Jurkat, Clone E6-1 (cell line): ENCODE measurements around the gene ABCA1.
"Not testable (repeated sequence)": the region's sequence is repeated elsewhere in the genome, so short reads cannot be mapped to it uniquely, and the experiment has no call there.

Source experiments
- DNase-seq: peaks from one replicate; pipeline ENCODE4 v3.0.0-alpha.2; 2011; ENCODE audit warnings: low read depth, low spot score
- H3K4me3 ChIP-seq: 2 replicates; pipeline ENCODE4 v1.5.1; 2011; ENCODE audit warnings: mild to moderate bottlenecking, low read length, control low read depth, moderate library complexity

The ABCA1 gene

GRCh38 chr9:104783588-104783987 is 144.4 kb downstream of the ABCA1 start:
- no peak for DNase-seq
- no peak overlapping the region for H3K4me3 ChIP-seq

DNA sequence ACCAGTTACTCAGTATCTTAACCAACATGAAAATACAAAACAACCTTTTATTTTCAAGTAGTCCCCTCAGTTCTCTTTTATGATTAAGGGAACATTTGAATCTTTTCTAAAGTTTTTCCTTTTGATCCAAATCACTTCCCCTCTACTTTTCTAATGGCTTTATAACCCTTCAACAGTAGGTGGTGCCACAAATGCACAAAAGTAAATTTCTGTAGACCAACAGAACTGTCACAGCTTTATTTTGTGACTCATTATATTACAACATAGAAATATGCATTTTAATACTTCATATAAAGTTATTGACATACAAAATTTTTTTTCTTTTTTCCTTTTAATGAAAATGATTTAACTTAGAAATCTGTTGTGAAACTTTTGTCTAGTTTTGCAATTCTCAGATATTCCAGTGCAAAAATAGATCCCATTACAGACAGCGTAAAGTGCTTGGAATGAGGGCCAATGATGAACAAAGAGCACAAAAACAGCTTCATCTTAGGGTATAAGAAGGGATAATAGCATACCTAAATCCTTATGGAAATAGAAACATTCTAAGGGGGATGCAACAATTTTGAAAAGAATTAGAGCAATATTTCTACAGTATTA is 147.1 kb downstream of the ABCA1 start:
- peak; percentile 32 for DNase-seq
- H3K4me3 ChIP-seq = no peak overlapping the region

GRCh38 chr9:104779946-104780535 is 147.9 kb downstream of the ABCA1 start:
- no peak for DNase-seq

GRCh38 chr9:104779334-104779733 is 148.6 kb downstream of the ABCA1 start:
- no peak for DNase-seq

More at GRCh38 chr9:104779946-104780535, 147.9 kb downstream of the ABCA1 start:
- no peak overlapping the region for H3K4me3 ChIP-seq

GRCh38 chr9:104778802-104779201 is 149.2 kb downstream of the ABCA1 start:
- DNase-seq = no peak
- no peak overlapping the region for H3K4me3 ChIP-seq

More at GRCh38 chr9:104779334-104779733, 148.6 kb downstream of the ABCA1 start:
- no peak overlapping the region for H3K4me3 ChIP-seq

GRCh38 chr9:104776797-104777196 is 151.2 kb downstream of the ABCA1 start:
- no peak overlapping the region for H3K4me3 ChIP-seq
- DNase-seq = no peak

- DNase-seq = no peak
- no peak overlapping the region for H3K4me3 ChIP-seq
These were observed 152.0 kb downstream of the ABCA1 start for GRCh38 chr9:104775976-104776375.

DNA sequence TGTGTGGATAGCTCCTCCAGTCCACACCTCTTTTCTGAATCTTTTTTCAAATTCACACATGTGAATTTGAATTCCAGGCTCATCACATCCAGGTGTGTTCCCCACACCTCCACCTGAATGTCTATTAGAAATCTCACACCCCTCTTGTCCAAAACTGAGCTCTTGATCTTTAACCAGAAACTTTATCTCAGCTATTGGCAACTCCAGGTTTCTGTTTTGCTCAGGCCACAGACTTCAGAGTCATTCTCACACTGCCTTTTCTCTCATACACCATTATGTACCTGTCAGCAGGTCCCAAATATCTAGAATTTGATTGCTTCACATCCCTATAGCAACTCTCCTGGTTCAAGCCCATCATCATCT is 152.4 kb downstream of the ABCA1 start:
- no peak overlapping the region for H3K4me3 ChIP-seq
- no peak for DNase-seq

DNA sequence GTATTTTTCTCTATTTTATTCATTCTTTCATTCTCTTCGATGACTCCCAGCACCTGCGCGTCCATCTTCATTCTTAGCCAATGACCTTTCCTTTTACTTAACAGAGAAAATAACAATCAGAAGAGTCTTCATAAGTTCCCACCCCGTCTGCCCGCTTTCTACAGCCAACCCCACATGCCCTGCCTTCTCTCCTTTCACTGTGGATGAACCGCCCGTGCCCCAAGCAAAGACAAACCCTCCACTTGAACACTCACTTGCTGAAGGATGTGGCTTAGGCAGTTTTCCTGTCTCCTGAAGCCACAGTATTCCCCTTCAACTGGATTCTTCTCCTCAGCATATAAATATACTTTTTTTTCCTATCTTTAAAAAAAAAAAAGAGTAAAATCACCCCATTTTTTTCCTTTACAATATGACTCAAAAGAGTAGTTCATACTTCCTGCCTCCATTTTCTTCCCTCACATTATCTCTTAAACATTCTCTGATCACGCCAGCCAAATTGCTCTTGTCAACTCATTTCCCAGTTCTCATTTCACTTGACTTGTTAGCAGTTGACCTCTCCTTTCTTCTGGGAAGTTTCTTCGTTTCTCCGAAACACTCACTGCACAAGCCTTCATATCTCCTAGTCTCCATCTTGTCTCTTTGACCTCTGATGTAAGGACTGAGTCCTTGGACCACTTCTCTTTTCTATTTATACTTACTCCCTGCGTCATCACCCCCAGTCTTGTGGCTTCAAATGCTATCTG is 153.0 kb downstream of the ABCA1 start:
- no peak for DNase-seq
- no peak overlapping the region for H3K4me3 ChIP-seq

GRCh38 chr9:104774132-104774531 is 153.8 kb downstream of the ABCA1 start:
- no peak overlapping the region for H3K4me3 ChIP-seq
- no peak for DNase-seq

DNA sequence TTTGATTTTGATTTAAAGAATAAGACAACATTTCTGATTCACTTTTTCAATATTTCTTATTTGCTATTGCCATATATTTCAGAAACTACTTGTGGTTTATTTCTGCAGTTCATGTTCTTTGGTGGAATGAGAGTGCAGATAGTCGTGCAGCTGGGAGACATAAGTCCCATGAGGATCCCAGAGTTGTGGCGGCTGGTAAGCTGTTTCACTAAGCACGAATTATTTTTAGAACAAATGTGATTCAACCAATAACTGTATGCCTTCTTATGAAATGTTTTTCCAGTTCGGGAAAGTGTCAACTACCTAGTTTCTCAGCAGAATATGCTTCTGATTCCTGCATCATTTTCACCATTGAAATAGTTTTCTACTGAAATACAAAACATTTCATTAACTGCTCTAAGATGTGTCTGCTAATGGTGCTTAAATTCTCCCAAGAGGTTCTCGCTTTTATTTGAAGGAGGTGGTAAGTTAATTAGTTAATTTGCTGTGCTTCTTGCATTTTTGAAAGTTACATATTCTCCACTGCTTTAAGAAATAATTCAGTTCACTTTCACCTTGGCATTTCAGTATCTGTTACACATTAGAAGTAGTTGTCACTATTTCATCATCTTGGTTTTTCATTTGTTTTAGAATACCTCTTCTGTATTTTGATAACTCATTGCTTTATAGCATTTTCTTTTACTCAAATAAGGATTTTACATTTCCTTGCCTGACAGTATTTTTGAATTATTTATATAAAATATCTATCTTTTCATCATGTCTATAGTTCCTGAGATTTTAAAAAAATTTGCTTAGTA is 155.0 kb downstream of the ABCA1 start:
- no peak for DNase-seq
- H3K4me3 ChIP-seq = no peak overlapping the region

GRCh38 chr9:104769655-104770054 is 158.3 kb downstream of the ABCA1 start:
- no peak for DNase-seq
- no peak overlapping the region for H3K4me3 ChIP-seq

DNA sequence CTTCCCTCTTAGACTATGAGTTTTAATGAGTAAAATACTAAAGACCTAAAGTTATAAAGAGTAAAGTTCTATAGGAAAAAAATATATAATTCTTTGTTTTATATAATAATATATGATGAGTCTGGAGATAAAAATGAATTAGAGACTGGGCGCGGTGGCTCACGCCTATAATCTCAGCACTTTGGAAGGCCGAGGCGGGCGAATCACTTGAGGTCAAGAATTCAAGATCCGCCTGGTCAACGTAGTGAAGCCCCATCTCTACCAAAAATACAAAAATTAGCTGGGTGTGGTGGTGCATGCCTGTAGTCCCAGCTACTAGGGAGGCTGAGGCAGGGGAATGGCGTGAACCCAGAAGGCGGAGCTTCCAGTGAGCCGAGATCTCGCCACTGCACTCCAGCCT is 158.9 kb downstream of the ABCA1 start:
- not testable (repeated sequence) for H3K4me3 ChIP-seq, DNase-seq

- no peak for DNase-seq
These were observed 160.4 kb downstream of the ABCA1 start for GRCh38 chr9:104767507-104767906.

DNA sequence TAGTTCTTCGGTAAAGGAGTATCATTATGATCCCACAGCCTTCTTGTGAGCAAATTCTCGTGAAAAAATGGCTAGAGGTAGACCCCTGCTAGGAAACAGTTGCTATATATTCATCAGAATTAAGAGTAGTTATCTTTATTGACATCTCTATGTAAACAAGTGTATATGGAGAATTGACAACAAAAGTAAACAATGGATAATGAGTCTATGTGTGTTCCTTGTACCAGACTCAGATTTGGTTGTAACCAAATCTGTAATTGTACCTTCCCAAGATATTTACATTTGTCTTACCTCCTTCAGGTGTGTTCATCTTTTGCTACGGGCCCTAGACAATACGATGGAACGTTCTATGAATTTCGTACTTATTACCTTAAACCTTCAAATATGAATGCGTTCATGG is 161.9 kb downstream of the ABCA1 start:
- DNase-seq = no peak
- H3K4me3 ChIP-seq = no peak overlapping the region

More at GRCh38 chr9:104767507-104767906, 160.4 kb downstream of the ABCA1 start:
- no peak overlapping the region for H3K4me3 ChIP-seq

DNA sequence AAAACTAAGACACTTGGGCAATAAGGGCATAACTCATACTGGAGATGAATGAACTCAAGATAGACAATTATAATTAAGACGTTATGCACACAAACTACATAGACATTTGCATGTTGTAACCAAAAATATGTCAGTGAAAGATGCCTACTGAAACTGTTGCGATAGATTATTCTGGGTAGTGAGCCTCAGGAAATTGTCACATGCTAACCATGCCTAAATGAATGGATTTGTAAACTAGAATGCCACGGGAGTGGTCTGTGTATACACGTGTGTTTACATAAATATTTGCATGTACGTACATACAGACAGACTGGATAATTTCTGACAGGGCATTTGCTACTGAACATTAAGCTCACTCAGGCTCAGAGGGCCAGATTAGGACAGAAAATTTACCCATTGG is 162.8 kb downstream of the ABCA1 start:
- DNase-seq = no peak
- no peak overlapping the region for H3K4me3 ChIP-seq

- no peak overlapping the region for H3K4me3 ChIP-seq
- DNase-seq = no peak
These were observed 169.0 kb downstream of the ABCA1 start for GRCh38 chr9:104758974-104759373.

DNA sequence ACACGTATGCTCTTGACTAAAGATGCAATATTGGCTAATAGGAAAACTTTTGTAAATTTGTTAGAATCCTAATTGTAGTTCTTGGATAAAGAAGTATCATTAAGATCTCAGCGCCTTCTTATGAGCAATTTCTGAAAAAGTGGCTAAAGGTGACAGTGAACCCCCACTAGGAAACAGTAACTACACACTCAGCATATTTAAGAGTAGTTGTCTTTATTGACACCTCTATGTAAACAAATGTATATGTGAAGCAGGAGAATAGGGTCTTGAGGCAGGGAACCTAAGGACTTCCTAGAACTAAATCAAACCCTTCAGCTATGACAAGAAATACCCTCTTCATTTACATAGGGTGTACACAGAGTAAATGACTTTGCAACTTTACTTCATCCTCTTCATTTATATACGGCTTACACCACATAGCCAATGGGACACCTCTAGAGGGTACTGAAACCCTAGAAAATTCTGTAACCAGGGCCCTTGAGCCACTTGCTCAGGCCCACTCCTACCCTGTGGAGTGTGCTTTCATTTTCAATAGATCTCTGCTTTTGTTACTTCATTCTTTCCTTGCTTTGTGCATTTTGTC is 177.7 kb downstream of the ABCA1 start:
- no peak overlapping the region for H3K4me3 ChIP-seq
- no peak for DNase-seq

- H3K4me3 ChIP-seq = peak overlapping the region; percentile 62
- DNase-seq = no peak
These were observed 179.5 kb downstream of the ABCA1 start for GRCh38 chr9:104748359-104749031.
